CD4-positive, alpha-beta T cell treated with Interleukin-21 for 1 hour (primary cell): ENCODE measurements around the gene CHMP4B.

Source experiments
- DNase-seq: peaks from one replicate; pipeline ENCODE4 v3.0.0-alpha.2; 2020

Gene CHMP4B

GRCh38 chr20:33822423-33822822, 11.3 kb downstream of the CHMP4B start:
- DNase-seq: no peak

- no peak for DNase-seq
Observed at GRCh38 chr20:33822991-33823390, 11.8 kb downstream of the CHMP4B start.

- DNase-seq: no peak
Observed at GRCh38 chr20:33824852-33825251, 13.7 kb downstream of the CHMP4B start.

GRCh38 chr20:33825340-33826269, 14.5 kb downstream of the CHMP4B start:
- DNase-seq: no peak

- no peak for DNase-seq
Observed at GRCh38 chr20:33826270-33826897, 15.2 kb downstream of the CHMP4B start.

GRCh38 chr20:33827109-33827508, 16.0 kb downstream of the CHMP4B start:
- no peak for DNase-seq

- no peak for DNase-seq
Observed at GRCh38 chr20:33827634-33828325, 16.6 kb downstream of the CHMP4B start.

- no peak for DNase-seq
Observed at GRCh38 chr20:33828326-33828844, 17.2 kb downstream of the CHMP4B start.

GRCh38 chr20:33828967-33829560, 17.9 kb downstream of the CHMP4B start:
- no peak for DNase-seq

- no peak for DNase-seq
Observed at GRCh38 chr20:33829636-33830035, 18.5 kb downstream of the CHMP4B start.

- DNase-seq: no peak
Observed at GRCh38 chr20:33830371-33830770, 19.2 kb downstream of the CHMP4B start.

- DNase-seq: no peak
Observed at GRCh38 chr20:33832103-33832804, 21.1 kb downstream of the CHMP4B start.

GRCh38 chr20:33833333-33833732, 22.2 kb downstream of the CHMP4B start:
- no peak for DNase-seq

- DNase-seq: no peak
Observed at GRCh38 chr20:33835615-33836172, 24.5 kb downstream of the CHMP4B start.

GRCh38 chr20:33836277-33836676, 25.1 kb downstream of the CHMP4B start:
- no peak for DNase-seq

- DNase-seq: no peak
Observed at GRCh38 chr20:33837096-33837830, 26.1 kb downstream of the CHMP4B start.

- DNase-seq: no peak
Observed at GRCh38 chr20:33838035-33838864, 27.1 kb downstream of the CHMP4B start.

- DNase-seq: no peak
Observed at GRCh38 chr20:33839591-33839990, 28.4 kb downstream of the CHMP4B start.

- no peak for DNase-seq
Observed at GRCh38 chr20:33840160-33840559, 29.0 kb downstream of the CHMP4B start.

- no peak for DNase-seq
Observed at GRCh38 chr20:33840759-33841435, 29.7 kb downstream of the CHMP4B start.
